CD1c-positive myeloid dendritic cell (primary cell): ENCODE data around the gene BTBD19.
A peak's percentile ranks its signal among the peaks of the same experiment; 100 is the strongest.

ENCODE experiments used
- DNase-seq: peaks from one replicate; pipeline ENCODE4 v3.0.0-alpha.2; 2016; ENCODE audit errors: extremely low spot score

Gene BTBD19

DNA sequence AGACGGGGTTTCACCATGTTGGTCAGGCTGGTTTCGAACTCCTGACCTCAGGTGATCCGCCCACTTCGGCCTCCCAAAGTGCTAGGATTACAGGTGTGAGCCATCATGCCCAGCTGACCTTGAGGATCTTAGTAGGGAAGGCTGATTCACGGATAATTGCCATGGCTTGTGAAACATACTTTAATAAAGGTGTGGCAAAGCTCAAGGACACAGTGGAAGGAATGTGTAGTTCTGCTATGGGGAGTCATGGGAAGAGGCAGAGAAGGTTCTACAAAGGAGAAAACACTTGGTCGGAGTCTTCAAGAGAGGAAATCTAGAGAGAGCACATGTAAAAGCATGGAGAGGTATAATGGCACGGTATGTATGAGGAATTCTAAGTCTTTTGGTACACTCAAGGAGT, 47.4 kb downstream of the BTBD19 start:
- DNase-seq: no peak

GRCh38 chr1:44857446-44857845, 49.1 kb downstream of the BTBD19 start:
- DNase-seq: no peak

DNA sequence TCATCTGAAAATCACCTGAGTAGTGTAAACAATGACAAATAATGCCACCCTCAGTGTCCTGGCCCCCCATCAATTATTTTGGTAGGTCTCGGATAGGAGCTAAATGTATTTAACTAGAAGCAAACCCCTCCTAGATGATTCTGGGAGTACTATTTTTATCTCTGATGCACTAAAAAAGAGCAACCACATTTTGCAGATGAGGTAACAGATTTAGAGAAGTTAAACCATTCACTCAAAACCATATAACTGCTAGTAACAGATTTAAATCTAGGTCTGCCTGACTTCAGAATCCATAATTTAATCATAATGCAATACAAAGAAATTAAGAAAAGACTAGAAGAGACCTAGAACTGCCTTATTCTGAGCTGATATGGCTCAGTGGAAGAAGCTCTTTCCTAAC, 52.0 kb downstream of the BTBD19 start:
- DNase-seq: peak; percentile 26

DNA sequence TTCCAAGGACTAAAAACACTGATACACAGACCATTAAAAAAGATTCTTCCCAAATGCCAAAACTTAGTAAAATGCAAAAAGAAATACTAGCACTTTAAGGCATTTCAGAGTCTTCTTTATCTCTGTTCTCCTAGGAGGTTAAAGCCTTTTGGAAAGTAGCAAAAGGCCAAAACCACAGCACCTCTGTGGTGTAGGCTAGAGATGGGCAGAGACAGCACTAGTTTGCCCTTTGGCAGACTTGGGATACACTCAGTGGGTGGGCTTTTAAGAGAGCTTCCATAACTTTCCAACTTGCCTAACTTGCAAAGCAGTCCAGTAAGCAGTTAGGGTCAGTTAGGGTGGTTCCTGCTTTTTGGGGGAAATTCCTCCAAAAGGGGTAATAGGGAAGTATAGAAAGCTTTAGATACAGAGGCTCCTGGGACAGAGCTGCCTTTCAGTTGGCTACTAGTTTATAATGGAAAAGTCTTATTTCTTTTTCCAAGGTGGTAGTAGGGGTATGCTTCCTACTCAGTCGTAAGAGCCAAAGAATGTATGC, 52.6 kb downstream of the BTBD19 start:
- DNase-seq: peak; percentile 29

DNA sequence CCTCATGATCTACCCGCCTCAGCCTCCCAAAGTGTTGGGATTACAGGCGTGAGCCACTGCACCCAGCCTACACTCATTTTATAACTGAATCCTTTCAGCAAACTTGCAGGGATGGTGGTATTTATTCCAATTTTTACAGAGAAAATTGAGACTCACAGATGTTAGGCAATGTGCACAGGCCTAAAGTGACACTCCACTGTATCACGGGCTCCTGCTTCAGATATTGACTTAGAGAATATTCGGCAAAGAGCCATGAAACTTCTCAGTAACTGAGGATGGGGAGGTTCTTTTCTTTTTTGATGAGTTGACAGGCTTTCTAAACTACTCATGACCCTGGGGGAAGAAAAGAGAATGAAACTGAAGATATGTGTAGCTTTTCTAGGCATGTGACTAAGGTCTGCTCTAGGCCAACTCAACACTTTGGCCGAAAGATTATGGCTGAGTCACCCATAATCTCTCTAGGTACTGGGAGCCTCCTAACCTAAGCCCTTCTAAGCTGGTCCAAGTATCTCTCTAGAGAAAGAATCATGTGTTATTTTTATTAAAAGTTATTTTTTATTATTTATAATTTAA, 54.6 kb downstream of the BTBD19 start:
- DNase-seq: no peak
